HPDE6-E6E7 (cell line): ENCODE data around the gene FOXN3.

Experiments used
- DNase-seq: peaks from one replicate; pipeline ENCODE4 v3.0.0; 2011; ENCODE audit warnings: missing footprints; ENCODE audit errors: extremely low spot score

FOXN3 gene

GRCh38 chr14:89384023-89384422, 33.0 kb downstream of the FOXN3 start:
- DNase-seq = no peak

DNA sequence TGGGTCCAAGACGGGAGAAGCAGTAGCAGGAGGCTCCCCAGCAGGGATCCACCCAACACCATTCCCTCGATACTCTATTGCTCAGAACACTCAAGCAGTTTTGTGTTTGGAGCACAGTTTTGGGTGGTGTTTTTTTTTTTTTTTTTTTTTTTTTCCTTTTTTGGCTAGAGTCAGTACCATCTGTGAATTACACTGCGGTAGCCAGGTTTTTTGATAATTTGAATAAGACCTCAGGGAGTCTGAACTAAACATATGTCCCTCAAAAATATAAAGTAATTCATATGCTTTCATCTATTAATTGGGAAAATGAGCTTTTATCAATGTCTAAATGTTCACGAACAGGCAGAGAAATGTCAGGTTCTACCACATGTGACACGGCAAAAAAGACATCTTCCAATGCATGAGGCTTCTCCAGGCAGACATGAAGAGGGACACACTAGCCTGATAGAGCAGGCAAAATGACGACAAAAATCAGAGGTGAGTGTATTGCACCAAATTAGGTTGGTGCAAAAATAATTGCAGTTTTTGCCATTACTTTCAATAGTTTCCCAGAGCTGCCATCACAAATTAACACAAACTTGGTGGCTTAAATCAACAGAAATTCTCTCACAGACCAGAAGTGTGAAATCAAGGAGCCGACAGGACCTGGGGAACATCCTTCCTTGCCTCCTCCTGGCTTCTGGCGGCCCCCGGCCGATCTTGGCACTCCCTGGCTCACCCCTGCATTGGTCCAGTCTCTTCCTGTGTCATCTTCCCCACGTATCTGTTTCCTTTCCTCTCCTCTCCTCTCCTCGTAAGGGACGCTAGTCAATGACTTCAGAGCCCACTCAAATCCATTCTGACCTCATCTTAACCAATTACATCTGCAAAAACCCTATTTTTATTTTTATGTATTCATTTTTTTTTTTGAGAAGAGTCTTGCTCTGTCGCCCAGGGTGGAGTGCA, 33.9 kb downstream of the FOXN3 start:
- DNase-seq = no peak

- no peak for DNase-seq
These were observed 34.5 kb downstream of the FOXN3 start for GRCh38 chr14:89382487-89382886.

GRCh38 chr14:89379891-89380820, 36.9 kb downstream of the FOXN3 start:
- DNase-seq = no peak

DNA sequence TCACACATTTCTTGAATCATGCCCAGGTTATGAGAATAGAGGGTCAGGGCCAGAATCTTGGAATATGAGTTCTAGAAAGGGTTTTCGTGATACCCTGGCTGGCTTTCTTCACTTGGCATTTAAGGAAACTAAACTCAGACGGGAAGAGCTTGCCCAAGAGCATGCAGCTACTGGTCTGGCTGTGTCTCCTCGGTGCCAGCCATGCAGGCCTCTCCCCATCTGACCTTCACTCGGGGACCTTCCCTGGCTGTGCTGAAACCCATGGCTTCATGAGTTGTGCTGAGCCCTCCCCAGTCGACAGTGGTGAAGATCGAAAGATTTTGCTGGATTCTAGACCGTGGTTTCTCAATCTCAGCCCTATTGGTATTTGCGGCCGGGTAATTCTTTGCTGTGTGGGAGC, 38.0 kb downstream of the FOXN3 start:
- DNase-seq = no peak

- DNase-seq = peak; percentile 15
These were observed 38.9 kb downstream of the FOXN3 start for GRCh38 chr14:89378119-89378518.

DNA sequence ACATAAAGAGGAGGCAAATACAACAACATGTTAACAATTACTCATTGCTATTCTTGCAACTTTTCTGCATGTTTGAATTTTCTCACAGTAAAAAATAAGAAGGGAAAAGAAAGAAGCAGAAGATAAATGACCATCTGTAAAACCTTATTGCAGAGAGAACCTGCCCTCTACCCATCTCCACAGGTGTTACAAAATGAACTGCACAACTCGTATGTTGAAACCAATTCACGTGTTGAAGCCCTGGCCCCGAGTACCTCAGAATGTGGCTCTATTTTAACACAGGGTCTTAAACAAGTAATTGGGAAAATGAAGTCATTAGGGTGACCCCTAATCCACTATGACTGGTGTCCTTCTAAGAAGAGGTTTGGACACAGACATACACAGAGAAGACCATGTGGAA, 39.5 kb downstream of the FOXN3 start:
- DNase-seq = no peak

GRCh38 chr14:89374908-89375307, 42.1 kb downstream of the FOXN3 start:
- no peak for DNase-seq

- no peak for DNase-seq
These were observed 43.8 kb downstream of the FOXN3 start for GRCh38 chr14:89373185-89373584.

DNA sequence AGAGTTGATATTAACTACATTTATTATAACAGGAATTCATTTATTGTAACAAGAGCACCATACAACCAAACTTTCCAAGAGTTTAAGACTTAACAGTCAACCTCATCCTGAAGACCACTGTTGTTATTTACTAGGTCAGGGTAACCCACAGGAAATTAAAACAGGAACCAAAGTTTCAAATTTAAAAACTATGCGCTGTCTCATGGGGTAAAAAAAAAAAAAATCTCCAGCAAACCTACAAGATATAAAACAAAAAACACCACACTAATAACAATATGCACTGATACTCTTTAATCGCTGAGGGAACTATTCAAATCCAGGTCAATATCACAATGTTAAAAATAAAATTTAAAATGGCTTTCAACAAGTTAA, 44.5 kb downstream of the FOXN3 start:
- DNase-seq = no peak

GRCh38 chr14:89371585-89372511, 45.2 kb downstream of the FOXN3 start:
- DNase-seq = no peak

- no peak for DNase-seq
These were observed 46.3 kb downstream of the FOXN3 start for GRCh38 chr14:89370781-89371180.

- no peak for DNase-seq
These were observed 46.7 kb downstream of the FOXN3 start for GRCh38 chr14:89370381-89370780.

GRCh38 chr14:89369656-89370055, 47.4 kb downstream of the FOXN3 start:
- no peak for DNase-seq

DNA sequence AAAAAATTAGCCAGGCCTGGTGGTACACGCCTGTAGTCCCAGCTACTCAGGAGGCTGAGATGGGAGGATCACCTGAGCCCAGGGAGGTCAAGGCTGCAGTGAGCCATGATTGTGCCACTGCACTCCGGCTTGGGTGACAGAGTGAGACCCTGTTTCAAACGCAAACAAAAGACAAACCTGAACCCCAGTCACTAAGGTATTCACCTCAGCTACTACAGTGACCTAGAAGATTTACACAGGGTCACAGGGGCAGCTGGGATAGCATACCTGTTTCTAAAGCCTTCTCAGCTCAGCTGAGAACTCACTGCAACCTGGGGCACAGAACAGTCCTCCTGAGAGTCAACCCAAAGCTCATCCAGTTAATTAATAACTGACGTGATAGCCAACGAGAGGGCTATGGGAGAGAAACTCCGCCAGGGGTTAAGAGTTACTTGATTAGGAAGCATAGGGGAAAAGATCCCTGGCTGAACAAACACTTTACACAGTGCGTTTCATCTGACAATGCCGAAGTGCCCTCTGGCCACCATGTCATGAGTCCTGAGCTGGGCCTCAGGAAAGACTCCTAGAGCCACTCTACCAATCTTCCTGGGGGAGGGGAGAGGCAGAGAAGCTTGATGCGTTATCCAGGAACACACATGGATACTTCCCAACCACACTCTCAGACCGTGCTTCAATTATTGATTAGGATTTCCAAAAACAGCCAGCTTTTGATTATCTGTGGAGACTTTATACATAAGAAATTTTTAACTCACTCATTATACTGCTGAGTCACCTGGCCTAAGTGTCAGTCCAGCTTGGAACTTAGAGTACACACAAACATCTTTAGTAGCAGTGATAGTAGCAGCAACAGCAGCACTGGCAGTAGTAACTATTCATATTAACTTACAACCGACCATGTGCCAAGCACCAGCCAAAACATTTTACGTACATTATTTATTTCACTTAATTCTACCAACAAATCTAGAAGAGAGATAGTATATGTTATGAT, 48.2 kb downstream of the FOXN3 start:
- DNase-seq = no peak

DNA sequence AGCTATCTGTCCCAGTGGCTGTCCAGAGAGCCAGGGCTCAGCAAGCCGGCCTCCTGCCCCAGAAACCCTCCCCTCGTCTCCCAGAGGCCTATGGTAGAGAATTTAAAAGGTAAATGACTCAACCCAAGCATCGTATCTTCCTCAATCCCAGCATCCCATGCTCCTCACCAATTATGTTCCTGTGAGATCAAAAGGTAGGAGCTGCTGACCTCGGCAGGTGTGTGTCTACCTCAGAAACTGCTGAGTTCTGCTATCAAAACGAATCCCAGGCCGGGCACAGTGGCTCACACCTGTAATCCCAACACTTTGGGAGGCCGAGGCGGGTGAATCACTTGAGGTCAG, 49.3 kb downstream of the FOXN3 start:
- DNase-seq = no peak

GRCh38 chr14:89366864-89367778, 49.9 kb downstream of the FOXN3 start:
- no peak for DNase-seq

GRCh38 chr14:89365061-89365801, 51.8 kb downstream of the FOXN3 start:
- no peak for DNase-seq

GRCh38 chr14:89364316-89364715, 52.7 kb downstream of the FOXN3 start:
- no peak for DNase-seq
